Measurements from ENCODE around the gene NDUFB11. TPM values are rescaled to one million over a fixed set of nuclear protein-coding genes. Genes with fewer than 3 reads are reported as not detected.
A peak's percentile ranks its signal among the peaks of the same experiment; 100 is the strongest.
"Not testable (repeated sequence)": the region's sequence is repeated elsewhere in the genome, so short reads cannot be mapped to it uniquely, and the experiment has no call there.

The NDUFB11 gene
- total and polyA plus RNA-seq, 2 donors (not counting 1 experiment from before 2014, with no cell fraction given): 56.8 to 59.7 TPM

DNA sequence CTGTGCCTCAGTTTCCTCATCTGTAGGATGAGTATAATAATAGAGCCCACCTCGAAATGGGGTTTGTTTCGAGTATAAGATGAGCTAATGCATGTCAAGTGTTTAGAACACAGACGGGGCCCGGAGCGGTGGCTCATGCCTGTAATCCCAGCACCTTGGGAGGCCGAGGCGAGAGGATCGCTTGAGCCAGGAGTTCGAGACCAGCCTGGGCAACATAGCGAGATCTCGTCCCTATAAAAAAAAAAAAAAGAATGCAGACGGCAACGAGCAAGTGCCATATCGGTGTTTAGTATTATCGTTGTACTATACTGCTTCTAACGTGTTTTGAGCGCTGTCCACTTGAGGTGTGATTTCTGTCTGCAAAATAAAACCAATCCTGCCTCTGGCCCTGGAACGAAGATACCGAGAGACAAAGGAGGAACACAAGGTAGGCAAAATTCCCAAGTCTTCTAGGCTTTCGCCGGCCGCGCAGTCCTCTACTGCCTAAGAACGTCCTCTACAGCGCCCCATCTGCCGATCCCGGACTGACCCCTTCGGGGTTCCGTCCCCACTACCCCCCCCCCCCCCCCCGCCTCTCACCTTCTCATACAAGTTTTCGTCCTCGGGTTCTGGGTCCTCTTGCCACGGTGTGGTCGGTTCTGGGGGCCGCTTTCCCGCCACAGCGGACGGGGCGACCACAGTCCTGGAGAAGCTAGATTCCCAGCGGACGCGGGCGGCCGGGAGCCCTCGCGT is 442 bp downstream of the NDUFB11 start:
- no peaks in the 10 kb centered on the region for H3K9me3 Mint-ChIP-seq (ENCODE audit: insufficient read depth)
- Histone ChIP-seq H3K36me3 (replicated peaks in 1 of 2; ENCODE audit: control extremely low read depth in 1 of 2, control insufficient read depth in 1 of 2, extremely low read depth in 1 of 2, insufficient read depth in 2 of 2, low read length in 1 of 2) (peaks cover 0 to 6% of the 10 kb centered on the region in 2 experiments), H3K79me2 (ENCODE audit: control insufficient read depth, insufficient read depth, low read length) (peaks cover 36% of the 10 kb centered on the region), H4K20me1 (ENCODE audit: control insufficient read depth, insufficient read depth, low read length, poor library complexity, severe bottlenecking) (peaks cover 12% of the 10 kb centered on the region), H3K4me3 (ENCODE audit: control extremely low read depth in 1 of 5, extremely low read depth in 1 of 5, insufficient read depth in 1 of 5, low read depth in 2 of 5, low read length in 4 of 5) (peak overlapping the region; percentile 71 to 83 (median 72)), H3K9ac (ENCODE audit: low read length) (peak overlapping the region; percentile 79), H3K27me3 (replicated peaks in 1 of 4; ENCODE audit: control extremely low read depth in 1 of 4, control insufficient read depth in 3 of 4, insufficient read depth in 4 of 4, low read length in 3 of 4) (no peaks in the 10 kb centered on the region), H3K4me2 (replicated peaks; ENCODE audit: low read depth, low read length, poor library complexity, severe bottlenecking) (peak overlapping the region; percentile 77), H3K27ac (ENCODE audit: low read length in 2 of 2) (peak overlapping the region; percentile 94 to 95), H3K4me1 (ENCODE audit: control insufficient read depth in 2 of 2, insufficient read depth in 2 of 2, low read length in 2 of 2) (peaks cover 20 to 32% of the 10 kb centered on the region in 2 donors), H2AFZ (ENCODE audit: insufficient read depth, low read depth, low read length, poor library complexity, severe bottlenecking) (peak overlapping the region; percentile 77), H3K9me3 (ENCODE audit: control extremely low read depth in 1 of 3, control insufficient read depth in 2 of 3, insufficient read depth in 1 of 3, low read length in 2 of 3) (no peaks in the 10 kb centered on the region)
- TF ChIP-seq, protein P1, sequence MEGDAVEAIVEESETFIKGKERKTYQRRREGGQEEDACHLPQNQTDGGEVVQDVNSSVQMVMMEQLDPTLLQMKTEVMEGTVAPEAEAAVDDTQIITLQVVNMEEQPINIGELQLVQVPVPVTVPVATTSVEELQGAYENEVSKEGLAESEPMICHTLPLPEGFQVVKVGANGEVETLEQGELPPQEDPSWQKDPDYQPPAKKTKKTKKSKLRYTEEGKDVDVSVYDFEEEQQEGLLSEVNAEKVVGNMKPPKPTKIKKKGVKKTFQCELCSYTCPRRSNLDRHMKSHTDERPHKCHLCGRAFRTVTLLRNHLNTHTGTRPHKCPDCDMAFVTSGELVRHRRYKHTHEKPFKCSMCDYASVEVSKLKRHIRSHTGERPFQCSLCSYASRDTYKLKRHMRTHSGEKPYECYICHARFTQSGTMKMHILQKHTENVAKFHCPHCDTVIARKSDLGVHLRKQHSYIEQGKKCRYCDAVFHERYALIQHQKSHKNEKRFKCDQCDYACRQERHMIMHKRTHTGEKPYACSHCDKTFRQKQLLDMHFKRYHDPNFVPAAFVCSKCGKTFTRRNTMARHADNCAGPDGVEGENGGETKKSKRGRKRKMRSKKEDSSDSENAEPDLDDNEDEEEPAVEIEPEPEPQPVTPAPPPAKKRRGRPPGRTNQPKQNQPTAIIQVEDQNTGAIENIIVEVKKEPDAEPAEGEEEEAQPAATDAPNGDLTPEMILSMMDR (IDR thresholded peaks at IDR 0.05): no peak
- no peak for TF ChIP-seq EZH2 (IDR thresholded peaks at IDR 0.05; ENCODE audit: borderline replicate concordance, insufficient read depth, low read depth, low read length, poor library complexity, severe bottlenecking)
- no peak for DNase-seq
- H3K4me1 Mint-ChIP-seq: peaks cover 35% of the 10 kb centered on the region
- H3K27ac Mint-ChIP-seq: peak overlapping the region; percentile 99
- peak overlapping the region; percentile 97 for H3K4me3 Mint-ChIP-seq
- peak; percentile 6 for ATAC-seq (ENCODE audit: low read depth)
- intact Hi-C loops (cut with micrococcal nuclease): loop anchor here (1.0 to 2.0 kb wide), 2 partner anchors 15 to 697 kb away; no protein-coding TSS in a partner anchor
- POLR2A ChIA-PET: interaction anchor here (0.6 to 3.2 kb wide), 7 partner anchors 15 to 1430 kb away, joined by 3 to 21 read pairs (median 6); partner anchors contain the start of genes CDK16, RBM3, RP2 and USP11
- H3K27me3 Mint-ChIP-seq: no peaks in the 10 kb centered on the region
- CTCF ChIA-PET: interaction anchor here (0.6 to 1.5 kb wide), 6 partner anchors 13 to 306 kb away, joined by 3 to 8 read pairs (median 4); no protein-coding TSS in a partner anchor
- 4% methylated on average over 25 of the region's 46 CpGs for WGBS (ENCODE audit: insufficient coverage)

- Histone ChIP-seq H2AFZ (ENCODE audit: insufficient read depth, low read depth, low read length, poor library complexity, severe bottlenecking) (no peak overlapping the region), H3K4me3 (ENCODE audit: control extremely low read depth in 1 of 5, extremely low read depth in 1 of 5, insufficient read depth in 1 of 5, low read depth in 2 of 5, low read length in 4 of 5) (no peak overlapping the region), H3K27me3 (replicated peaks in 1 of 4; ENCODE audit: control extremely low read depth in 1 of 4, control insufficient read depth in 3 of 4, insufficient read depth in 4 of 4, low read length in 3 of 4) (no peaks in the 10 kb centered on the region), H3K9ac (ENCODE audit: low read length) (no peak overlapping the region), H3K4me1 (ENCODE audit: control insufficient read depth in 2 of 2, insufficient read depth in 2 of 2, low read length in 2 of 2) (peaks cover under 1% of the 10 kb centered on the region in 2 donors), H3K27ac (ENCODE audit: low read length in 2 of 2) (no peak overlapping the region), H3K79me2 (ENCODE audit: control insufficient read depth, insufficient read depth, low read length) (no peaks in the 10 kb centered on the region), H4K20me1 (ENCODE audit: control insufficient read depth, insufficient read depth, low read length, poor library complexity, severe bottlenecking) (no peaks in the 10 kb centered on the region), H3K9me3 (ENCODE audit: control extremely low read depth in 1 of 3, control insufficient read depth in 2 of 3, insufficient read depth in 1 of 3, low read length in 2 of 3) (no peaks in the 10 kb centered on the region), H3K4me2 (replicated peaks; ENCODE audit: low read depth, low read length, poor library complexity, severe bottlenecking) (no peak overlapping the region), H3K36me3 (replicated peaks in 1 of 2; ENCODE audit: control extremely low read depth in 1 of 2, control insufficient read depth in 1 of 2, extremely low read depth in 1 of 2, insufficient read depth in 2 of 2, low read length in 1 of 2) (peaks cover 0 to 6% of the 10 kb centered on the region in 2 experiments)
- TF ChIP-seq, protein P1 (IDR thresholded peaks at IDR 0.05): no peak
- H3K9me3 Mint-ChIP-seq (ENCODE audit: insufficient read depth): no peaks in the 10 kb centered on the region
- no peak overlapping the region for H3K4me3 Mint-ChIP-seq
- H3K4me1 Mint-ChIP-seq: peaks cover 5% of the 10 kb centered on the region
- no peak overlapping the region for H3K27ac Mint-ChIP-seq
- ChIA-PET POLR2A (interaction anchor here (0.5 kb wide), 1 partner anchor 586 kb away, joined by 3 read pairs; no protein-coding TSS in a partner anchor), CTCF (no interaction called here)
- H3K27me3 Mint-ChIP-seq: no peaks in the 10 kb centered on the region
- no peak for ATAC-seq (ENCODE audit: low read depth)
- DNase-seq: no peak
- intact Hi-C loops (cut with micrococcal nuclease): no loop called here
- WGBS (ENCODE audit: insufficient coverage): 83% methylated on average over 1 of the region's 6 CpGs
Measured at GRCh38 chrX:47138171-47138570, 6.3 kb downstream of the NDUFB11 start.

- CTCF ChIA-PET; H3K4me2 ChIP-seq (replicated peaks; ENCODE audit: low read depth, low read length, poor library complexity, severe bottlenecking); H3K4me3 ChIP-seq (ENCODE audit: control extremely low read depth in 1 of 5, extremely low read depth in 1 of 5, insufficient read depth in 1 of 5, low read depth in 2 of 5, low read length in 4 of 5); H3K27ac ChIP-seq (ENCODE audit: low read length in 2 of 2); H4K20me1 ChIP-seq (ENCODE audit: control insufficient read depth, insufficient read depth, low read length, poor library complexity, severe bottlenecking); H3K36me3 ChIP-seq (replicated peaks in 1 of 2; ENCODE audit: control extremely low read depth in 1 of 2, control insufficient read depth in 1 of 2, extremely low read depth in 1 of 2, insufficient read depth in 2 of 2, low read length in 1 of 2); H3K9me3 Mint-ChIP-seq (ENCODE audit: insufficient read depth); H3K27ac Mint-ChIP-seq; H2AFZ ChIP-seq (ENCODE audit: insufficient read depth, low read depth, low read length, poor library complexity, severe bottlenecking); H3K4me3 Mint-ChIP-seq; POLR2A ChIA-PET; intact Hi-C loops (cut with micrococcal nuclease); H3K79me2 ChIP-seq (ENCODE audit: control insufficient read depth, insufficient read depth, low read length); ATAC-seq (ENCODE audit: low read depth); H3K9ac ChIP-seq (ENCODE audit: low read length); H3K4me1 Mint-ChIP-seq; H3K9me3 ChIP-seq (ENCODE audit: control extremely low read depth in 1 of 3, control insufficient read depth in 2 of 3, insufficient read depth in 1 of 3, low read length in 2 of 3); H3K4me1 ChIP-seq (ENCODE audit: control insufficient read depth in 2 of 2, insufficient read depth in 2 of 2, low read length in 2 of 2); H3K27me3 Mint-ChIP-seq; DNase-seq; H3K27me3 ChIP-seq (replicated peaks in 1 of 4; ENCODE audit: control extremely low read depth in 1 of 4, control insufficient read depth in 3 of 4, insufficient read depth in 4 of 4, low read length in 3 of 4): not testable (repeated sequence)
- WGBS (ENCODE audit: insufficient coverage): 100% methylated on average over 2 of the region's 5 CpGs
Measured at GRCh38 chrX:47135650-47136049, 8.9 kb downstream of the NDUFB11 start.

Data from B cell (primary cell).